SK-N-MC (cell line): ENCODE results near the gene TPP1.

Source experiments
- DNase-seq: peaks from one replicate; pipeline ENCODE4 v3.0.0-alpha.2; 2011; ENCODE audit warnings: low read depth, low spot score
- H3K27ac ChIP-seq: fragments of 200-600 bp; sonication (generic); 2 replicates; pipeline ENCODE4 v1.5.1; 2016; ENCODE audit warnings: mixed run types
- H3K36me3 ChIP-seq: fragments of 200-600 bp; sonication (generic); 2 replicates; pipeline ENCODE4 v1.6.1; 2017; ENCODE audit warnings: antibody characterized with exemption, low read length, mixed read lengths; ENCODE audit not compliant: insufficient read depth
- H3K4me3 ChIP-seq: fragments of 200-600 bp; sonication (generic); 2 replicates; pipeline ENCODE4 v1.5.1; 2016
- H3K9ac ChIP-seq: fragments of 200-600 bp; sonication (generic); 2 replicates; pipeline ENCODE4 v1.8.0; 2017; ENCODE audit warnings: mixed run types, mixed read lengths; ENCODE audit not compliant: insufficient read length
- H3K9me3 ChIP-seq: fragments of 200-600 bp; sonication (generic); 2 replicates; pipeline ENCODE4 v1.6.1; 2017; ENCODE audit warnings: low read depth, mild to moderate bottlenecking, antibody characterized with exemption, low read length, moderate library complexity, mixed read lengths
- EZH2 ChIP-seq: fragments of 200-600 bp; sonication (generic); IDR thresholded peaks from one replicate; pipeline ENCODE4 v1.6.1; 2017; ENCODE audit warnings: antibody characterized with exemption
- FOXP2 ChIP-seq: optimal IDR thresholded peaks from 2 replicates; pipeline ENCODE3; 2011; ENCODE audit warnings: mild to moderate bottlenecking, moderate library complexity; ENCODE audit not compliant: insufficient read depth; ENCODE audit errors: extremely low read length, control extremely low read depth
- POLR2AphosphoS5 ChIP-seq: IDR thresholded peaks from 2 replicates; pipeline ENCODE4 v1.6.1; 2012; ENCODE audit warnings: mild to moderate bottlenecking, low read depth, low read length, borderline replicate concordance

TPP1 gene

DNA sequence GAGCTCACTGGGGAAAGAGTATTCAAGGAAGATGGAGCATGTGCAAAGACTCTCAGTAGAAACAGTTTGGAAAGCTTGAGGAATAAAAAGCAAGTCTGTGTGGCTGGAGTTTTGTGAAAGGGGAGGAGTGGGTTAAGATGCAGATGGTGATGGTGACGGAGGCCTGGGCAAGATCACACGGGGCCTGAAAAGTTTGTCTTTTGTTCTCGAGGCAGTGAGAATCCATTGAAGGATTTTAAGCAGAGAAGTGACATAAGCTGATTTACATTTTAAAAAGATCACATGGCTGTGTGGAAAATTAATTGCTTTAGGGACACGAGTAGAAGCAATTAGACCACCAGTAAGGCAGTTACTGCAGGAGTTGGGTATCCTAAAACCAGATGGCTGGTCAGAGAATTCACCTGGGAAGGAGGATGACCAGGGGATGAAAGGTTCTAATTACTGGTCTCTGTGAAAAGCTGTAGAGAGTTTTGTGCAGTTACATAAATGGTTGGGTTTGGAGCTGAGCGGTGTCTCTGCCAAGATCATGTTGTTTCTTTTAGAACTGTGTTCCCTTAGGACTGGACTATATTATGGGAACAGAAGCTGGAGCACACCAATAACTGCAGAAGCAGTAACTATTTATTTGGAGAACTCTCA, 22.9 kb downstream of the TPP1 start:
- Histone ChIP-seq H3K9me3 (no peaks in the 10 kb centered on the region), H3K27ac (no peak overlapping the region), H3K36me3 (peaks cover 70% of the 10 kb centered on the region), H3K4me3 (no peak overlapping the region), H3K9ac (no peak overlapping the region)
- TF ChIP-seq POLR2AphosphoS5, result no peak
- no peak for TF ChIP-seq FOXP2
- no peak for TF ChIP-seq EZH2
- DNase-seq, result no peak

DNA sequence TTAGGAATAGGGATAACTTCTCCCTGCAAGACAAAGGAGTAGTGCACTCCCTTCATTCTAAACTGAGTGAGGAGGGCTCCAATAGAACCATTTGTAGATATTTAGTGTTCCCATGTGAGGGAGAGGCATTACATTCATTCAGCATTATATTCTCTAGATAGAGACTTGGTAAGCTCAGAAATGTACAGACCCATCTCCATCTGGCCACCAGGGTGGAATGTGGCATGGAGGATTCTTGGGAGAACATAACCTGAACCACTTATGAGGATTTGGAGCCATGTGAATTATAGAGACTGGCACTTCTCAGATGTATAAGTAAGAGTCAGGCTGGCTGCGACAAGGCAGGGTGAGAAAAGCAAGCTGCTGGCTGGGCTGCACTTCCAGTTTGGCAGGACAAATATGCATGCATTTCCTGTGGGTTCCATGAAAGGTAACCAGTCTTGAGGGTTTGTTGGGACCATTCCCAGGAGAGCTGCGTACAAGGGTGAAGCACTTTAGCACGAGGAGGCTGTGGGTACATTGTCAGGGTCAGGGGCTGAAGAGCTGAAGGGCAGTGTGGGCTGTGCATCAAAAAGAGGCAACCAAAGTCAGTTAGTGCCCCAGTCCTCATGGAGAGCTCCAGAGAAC, 25.0 kb downstream of the TPP1 start:
- TF ChIP-seq POLR2AphosphoS5 (no peak), FOXP2 (no peak), EZH2 (no peak)
- no peak for DNase-seq
- H3K9ac ChIP-seq, result no peak overlapping the region
- H3K36me3 ChIP-seq, result peaks cover 49% of the 10 kb centered on the region
- H3K27ac ChIP-seq, result no peak overlapping the region
- no peak overlapping the region for H3K4me3 ChIP-seq
- H3K9me3 ChIP-seq, result no peaks in the 10 kb centered on the region

DNA sequence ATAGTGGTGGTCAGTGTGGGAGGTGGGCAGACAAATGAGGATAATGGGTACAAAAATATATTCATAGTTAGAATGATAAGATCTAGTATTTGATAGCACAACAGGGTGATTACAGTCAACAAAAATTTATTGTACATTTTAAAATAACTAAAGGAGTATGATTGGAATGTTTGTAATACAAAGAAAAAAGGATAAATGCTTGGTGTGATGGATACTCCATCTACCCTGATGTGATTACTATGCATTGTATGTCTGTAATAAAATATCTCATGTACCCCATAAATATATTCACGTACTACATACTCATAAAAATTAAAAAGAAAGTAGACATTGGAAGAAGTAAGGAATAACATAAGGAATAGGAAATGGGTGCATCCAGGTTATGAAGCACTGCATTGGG, 31.2 kb downstream of the TPP1 start:
- H3K9ac ChIP-seq, result no peak overlapping the region
- H3K36me3 ChIP-seq, result peaks cover 14% of the 10 kb centered on the region; the same call in 1 of the 2 replicates
- no peak for TF ChIP-seq EZH2
- H3K4me3 ChIP-seq, result no peak overlapping the region
- H3K9me3 ChIP-seq, result peaks cover 2% of the 10 kb centered on the region; the same call in 1 of the 2 replicates
- no peak for DNase-seq
- H3K27ac ChIP-seq, result no peak overlapping the region

DNA sequence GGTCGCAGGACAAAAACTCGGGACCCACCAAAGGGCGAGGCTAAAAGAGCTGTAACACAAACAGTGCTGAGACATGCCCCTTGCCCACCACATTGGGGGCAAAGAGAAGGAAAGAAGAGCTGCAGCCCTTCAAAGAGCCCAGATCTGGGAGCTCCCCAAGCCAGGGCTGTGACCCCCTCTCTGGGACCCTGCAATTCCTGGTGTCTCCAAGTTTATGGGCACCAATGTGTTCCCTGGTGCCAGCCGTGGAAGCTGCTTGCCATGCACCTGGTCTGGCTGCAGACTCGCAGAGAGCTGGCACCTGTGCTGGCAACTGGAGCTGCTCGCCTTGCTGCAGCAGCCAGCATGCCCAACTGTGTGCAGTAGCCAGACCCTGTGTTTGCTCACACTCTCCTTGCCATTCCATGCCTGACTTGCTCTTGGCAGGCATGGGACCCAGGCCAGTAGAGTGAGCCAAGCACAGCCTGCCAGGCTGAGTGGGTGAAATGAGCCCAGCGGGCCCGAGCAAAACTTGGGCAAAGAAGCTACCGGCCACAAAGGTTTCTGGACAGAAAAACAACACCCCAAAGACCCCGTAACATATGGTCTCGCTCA, 31.8 kb downstream of the TPP1 start:
- DNase-seq, result no peak
- Histone ChIP-seq H3K9ac (no peak overlapping the region), H3K9me3 (peaks cover 3% of the 10 kb centered on the region; the same call in 1 of the 2 replicates), H3K36me3 (peaks cover 8% of the 10 kb centered on the region; the same call in 1 of the 2 replicates), H3K27ac (no peak overlapping the region), H3K4me3 (no peak overlapping the region)
- TF ChIP-seq POLR2AphosphoS5, result no peak
- TF ChIP-seq FOXP2, result no peak
- no peak for TF ChIP-seq EZH2

DNA sequence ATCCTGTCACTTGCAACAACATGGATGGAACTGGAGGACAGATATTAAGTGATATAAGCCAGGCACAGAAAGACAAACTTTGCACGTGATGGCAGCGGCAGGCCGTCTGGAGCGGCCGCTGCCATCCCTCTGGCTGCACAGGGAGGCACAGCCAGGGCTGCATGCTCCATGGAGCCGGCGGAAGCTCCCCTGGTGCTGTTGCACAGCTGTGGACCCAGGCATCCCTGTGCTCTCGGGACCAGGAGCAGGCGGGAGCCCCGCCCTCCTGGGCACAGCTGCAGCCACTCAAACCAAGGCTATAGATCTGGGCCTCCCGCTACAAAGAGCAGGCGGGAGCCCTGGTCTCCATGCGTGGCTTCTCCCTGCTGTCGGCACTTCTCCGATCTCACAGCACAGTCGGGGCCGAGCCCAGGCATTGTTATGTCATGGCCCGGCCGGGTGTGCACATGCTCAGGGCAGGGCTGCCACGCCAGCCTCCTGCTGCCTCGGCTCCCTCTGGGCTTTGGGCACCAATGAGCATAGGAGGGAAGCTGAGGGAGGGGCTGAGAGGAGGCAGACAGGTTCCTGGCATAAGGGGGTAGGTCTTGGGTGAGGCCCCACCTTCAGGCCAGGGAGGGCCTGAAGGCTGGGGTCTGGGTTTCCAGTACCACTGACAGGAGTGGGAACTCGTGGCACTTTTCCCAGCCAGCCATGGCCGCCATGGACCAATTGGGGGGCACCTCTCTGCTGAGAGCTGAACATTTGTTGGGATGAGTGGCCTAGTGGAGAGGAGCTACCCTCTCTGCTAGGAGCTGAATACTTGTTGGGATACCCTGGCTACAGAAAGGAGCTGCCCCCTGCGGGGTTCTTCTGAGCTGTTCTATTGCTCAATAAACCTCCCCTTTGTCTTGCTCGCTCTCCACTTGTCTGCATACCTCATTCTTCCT, 32.5 kb downstream of the TPP1 start:
- peaks cover 8% of the 10 kb centered on the region; the same call in 1 of the 2 replicates for H3K9me3 ChIP-seq
- no peak overlapping the region for H3K27ac ChIP-seq
- H3K9ac ChIP-seq, result no peak overlapping the region
- DNase-seq, result no peak
- H3K4me3 ChIP-seq, result no peak overlapping the region
- peaks cover under 1% of the 10 kb centered on the region; the same call in 1 of the 2 replicates for H3K36me3 ChIP-seq
- no peak for TF ChIP-seq FOXP2
- TF ChIP-seq POLR2AphosphoS5, result no peak
- no peak for TF ChIP-seq EZH2

DNA sequence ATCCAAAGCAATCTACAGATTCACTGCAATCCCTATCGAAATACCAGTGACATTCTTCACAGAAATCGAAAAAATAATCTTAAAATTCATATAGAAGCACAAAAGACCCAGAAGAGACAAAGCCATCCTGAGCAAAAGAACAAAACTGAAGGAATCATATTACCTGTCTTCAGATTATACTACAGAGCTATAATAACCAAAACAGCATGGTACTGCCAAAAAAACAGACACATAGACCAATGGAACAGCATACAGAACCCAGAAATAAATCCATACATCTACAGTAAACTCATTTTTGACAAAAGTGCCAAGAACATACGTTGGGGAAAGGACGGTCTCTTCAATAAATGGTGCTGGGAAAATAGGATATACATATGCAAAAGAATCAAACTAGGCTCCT, 34.7 kb downstream of the TPP1 start:
- Histone ChIP-seq H3K27ac (no peak overlapping the region), H3K4me3 (no peak overlapping the region), H3K9me3 (peaks cover 8% of the 10 kb centered on the region; the same call in 1 of the 2 replicates), H3K9ac (no peak overlapping the region), H3K36me3 (no peaks in the 10 kb centered on the region)
- DNase-seq, result no peak
- TF ChIP-seq FOXP2 (no peak), EZH2 (no peak), POLR2AphosphoS5 (no peak)

DNA sequence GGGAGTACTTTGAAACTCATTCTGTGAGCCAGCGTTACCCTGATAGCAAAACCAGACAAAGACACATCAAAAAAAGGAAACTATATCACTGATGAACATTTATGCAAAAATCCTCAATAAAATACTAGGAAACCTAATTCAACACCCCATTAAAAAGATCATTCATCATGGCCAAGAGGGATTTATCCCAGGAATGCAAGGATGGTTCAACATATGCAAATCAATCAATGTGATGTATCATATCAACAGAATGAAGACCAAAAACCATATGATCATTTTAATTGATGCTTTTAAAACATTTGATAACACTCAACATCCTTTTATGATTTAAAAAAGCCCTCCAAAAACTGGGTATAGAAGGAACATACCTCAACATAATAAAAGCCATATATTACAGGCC, 35.6 kb downstream of the TPP1 start:
- Histone ChIP-seq H3K9ac (no peak overlapping the region), H3K9me3 (peaks cover 8% of the 10 kb centered on the region; the same call in 1 of the 2 replicates), H3K4me3 (no peak overlapping the region), H3K27ac (no peak overlapping the region), H3K36me3 (no peaks in the 10 kb centered on the region)
- no peak for TF ChIP-seq FOXP2
- no peak for TF ChIP-seq EZH2
- TF ChIP-seq POLR2AphosphoS5, result no peak
- DNase-seq, result no peak

DNA sequence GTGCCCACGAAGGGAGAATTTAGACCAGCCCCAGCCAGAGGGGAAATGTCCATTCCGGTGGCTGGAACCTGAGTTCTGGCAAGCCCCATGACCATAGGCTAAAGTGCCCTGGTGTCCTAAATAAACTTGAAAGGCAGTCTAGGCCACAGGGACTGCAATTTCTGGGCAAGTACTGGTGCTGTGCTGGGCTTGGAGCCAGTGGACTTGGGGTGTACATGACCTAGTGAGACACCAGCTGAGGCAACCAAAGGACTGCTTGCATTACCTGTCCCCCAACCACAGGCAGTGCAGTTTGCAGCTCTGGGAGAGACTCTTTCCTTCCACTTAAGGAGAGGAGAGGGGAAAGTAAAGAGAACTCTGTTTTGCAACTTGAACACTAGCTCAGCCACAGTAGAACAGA, 39.5 kb downstream of the TPP1 start:
- Histone ChIP-seq H3K9me3 (peaks cover 8% of the 10 kb centered on the region; the same call in 1 of the 2 replicates), H3K9ac (no peak overlapping the region), H3K27ac (no peak overlapping the region), H3K36me3 (no peaks in the 10 kb centered on the region), H3K4me3 (no peak overlapping the region)
- DNase-seq, result no peak
- TF ChIP-seq EZH2 (no peak), POLR2AphosphoS5 (no peak), FOXP2 (no peak)
